ENCODE data around the gene RIMKLB. TPM values are rescaled to one million over a fixed set of nuclear protein-coding genes. Genes with fewer than 3 reads are reported as not detected.
"Not testable (repeated sequence)": the region's sequence is repeated elsewhere in the genome, so short reads cannot be mapped to it uniquely, and the experiment has no call there.

The RIMKLB gene
- total and polyA plus RNA-seq, 2 of the 8 experiments (the other 6 are each of a cell fraction or from before 2014, with no cell fraction given), result 37.8 to 78.2 TPM

DNA sequence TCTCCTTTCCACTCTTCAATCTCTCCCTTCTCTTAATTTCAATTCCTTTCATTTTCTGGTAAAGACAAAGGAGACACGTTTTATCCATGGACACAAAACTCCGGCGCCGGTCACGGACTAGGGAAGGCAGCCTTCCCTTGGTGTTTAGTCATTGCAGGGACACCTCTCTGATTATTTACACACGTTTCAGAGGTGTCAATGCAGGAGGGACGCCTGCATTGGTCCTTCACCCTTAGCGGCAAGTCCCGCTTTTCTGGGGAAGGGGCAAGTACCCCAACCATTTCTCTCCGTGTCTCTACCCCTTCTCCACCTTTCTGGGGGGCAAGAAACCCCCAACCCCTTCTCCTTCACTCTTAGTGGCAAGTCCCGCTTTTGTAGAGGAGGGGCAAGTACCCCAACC is 107.7 kb downstream of the RIMKLB start:
- 87% methylated on average over 11 of the region's 11 CpGs; no CpG with 5 or more reads in 1 of the 2 experiments for WGBS, 2 experiments (ENCODE audit: extremely low coverage in 1 of 2, insufficient coverage in 1 of 2, insufficient read length in 1 of 2, insufficient replicate concordance in 2 of 2, low coverage in 1 of 2, low lambda C conversion rate in 2 of 2, missing lambda C conversion rate in 1 of 2)

DNA sequence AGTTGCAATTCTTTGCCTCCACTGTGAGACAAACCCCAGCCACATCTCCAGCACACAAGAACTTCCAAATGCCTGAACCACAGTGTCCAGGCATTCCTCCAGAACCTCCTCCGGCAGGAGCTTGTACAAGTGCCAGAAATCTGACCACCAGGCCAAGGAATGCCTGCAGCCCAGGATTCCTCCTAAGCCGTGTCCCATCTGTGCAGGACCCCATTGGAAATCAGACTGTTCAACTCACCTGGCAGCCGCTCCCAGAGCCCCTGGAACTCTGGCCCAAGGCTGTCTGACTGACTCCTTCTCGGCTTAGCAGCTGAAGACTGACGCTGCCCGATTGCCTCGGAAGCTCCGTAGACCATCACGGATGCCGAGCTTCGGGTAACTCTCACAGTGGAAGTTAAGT is 109.3 kb downstream of the RIMKLB start:
- H3K14ac ChIP-seq (ENCODE audit: insufficient read length); H3K9ac ChIP-seq (replicated peaks in 1 of 4; ENCODE audit: extremely low read depth in 1 of 4, low read depth in 3 of 4, low read length in 3 of 4); H3K79me1 ChIP-seq (ENCODE audit: low read depth, low read length); H4K20me1 ChIP-seq (replicated peaks in 1 of 2; ENCODE audit: control insufficient read depth in 1 of 2, insufficient read depth in 2 of 2, low read length in 2 of 2); CTCF ChIA-PET (ENCODE audit: partially characterized antibody); H3K79me2 ChIP-seq (ENCODE audit: control insufficient read depth in 1 of 2, insufficient read depth in 2 of 2, low read length in 2 of 2); H2AK5ac ChIP-seq (ENCODE audit: low read depth, low read length); H3K56ac ChIP-seq (replicated peaks; ENCODE audit: insufficient read length, low read depth, low read length); H2BK20ac ChIP-seq (ENCODE audit: low read length); H3K27ac ChIP-seq (ENCODE audit: low read depth, low read length); H3K9me3 ChIP-seq (ENCODE audit: insufficient read depth in 2 of 2, low read depth in 1 of 2, low read length in 1 of 2); H3K4me3 ChIP-seq (ENCODE audit: extremely low read depth in 1 of 4, insufficient read depth in 2 of 4, low read depth in 3 of 4, low read length in 4 of 4); H4K5ac ChIP-seq (ENCODE audit: insufficient read length, low read depth, low read length); H4K91ac ChIP-seq (replicated peaks; ENCODE audit: insufficient read length, low read length); H3K23ac ChIP-seq (ENCODE audit: insufficient read length); H3K23me2 ChIP-seq (ENCODE audit: low read depth, low read length); H2BK15ac ChIP-seq (ENCODE audit: low read length); H2AFZ ChIP-seq (ENCODE audit: low read length); H3K18ac ChIP-seq (ENCODE audit: extremely low read depth, low read length); H3K27me3 ChIP-seq (replicated peaks in 1 of 4; ENCODE audit: control insufficient read depth in 3 of 4, extremely low read depth in 1 of 4, insufficient read depth in 3 of 4, low read length in 3 of 4); FAIRE-seq; H2BK12ac ChIP-seq (ENCODE audit: low read depth, low read length); H2BK120ac ChIP-seq (replicated peaks; ENCODE audit: low read depth, low read length); H3K4ac ChIP-seq (replicated peaks; ENCODE audit: insufficient read length, low read depth, low read length); H3K36me3 ChIP-seq (ENCODE audit: control insufficient read depth in 2 of 4, insufficient read depth in 4 of 4, low read length in 3 of 4): not testable (repeated sequence)
- WGBS, 2 experiments (ENCODE audit: extremely low coverage in 1 of 2, insufficient coverage in 1 of 2, insufficient read length in 1 of 2, insufficient replicate concordance in 2 of 2, low coverage in 1 of 2, low lambda C conversion rate in 2 of 2, missing lambda C conversion rate in 1 of 2), result 88% methylated on average over 11 of the region's 11 CpGs; no CpG with 5 or more reads in 1 of the 2 experiments
- Histone ChIP-seq H3K4me1 (replicated peaks in 1 of 4; ENCODE audit: control insufficient read depth in 3 of 4, insufficient read depth in 4 of 4, low read length in 3 of 4) (peaks cover 0 to 12% (median 1%) of the 10 kb centered on the region in 4 experiments; a peak in 3 of 7 replicates), H3K4me2 (ENCODE audit: insufficient read depth in 1 of 2, low read depth in 2 of 2, low read length in 2 of 2) (peak overlapping the region in 1 of 2 experiments; percentile 50; a peak in 1 of 4 replicates), H2BK5ac (ENCODE audit: low read depth, low read length) (peak overlapping the region; percentile 66; the same call in 1 of the 2 replicates), H4K8ac (ENCODE audit: extremely low read depth, insufficient read depth, low read length) (peak overlapping the region; percentile 25; the same call in 1 of the 2 replicates)
- peak in 1 of 2 experiments; percentile 43 for DNase-seq (ENCODE audit: low read depth in 1 of 2, low spot score in 2 of 2)
- POLR2A ChIA-PET (ENCODE audit: partially characterized antibody), result interaction anchor here (0.6 to 1.6 kb wide), 4 partner anchors 10 to 132 kb away, joined by 3 to 9 read pairs (median 3); no protein-coding TSS in a partner anchor

More for the DNA sequence above, 107.7 kb downstream of the RIMKLB start:
- H3K4ac ChIP-seq (replicated peaks; ENCODE audit: insufficient read length, low read depth, low read length); FAIRE-seq; H3K9me3 ChIP-seq (ENCODE audit: insufficient read depth in 2 of 2, low read depth in 1 of 2, low read length in 1 of 2); H2AFZ ChIP-seq (ENCODE audit: low read length); H3K23me2 ChIP-seq (ENCODE audit: low read depth, low read length); H2AK5ac ChIP-seq (ENCODE audit: low read depth, low read length); H3K79me1 ChIP-seq (ENCODE audit: low read depth, low read length); H3K27me3 ChIP-seq (replicated peaks in 1 of 4; ENCODE audit: control insufficient read depth in 3 of 4, extremely low read depth in 1 of 4, insufficient read depth in 3 of 4, low read length in 3 of 4); H4K5ac ChIP-seq (ENCODE audit: insufficient read length, low read depth, low read length); H3K79me2 ChIP-seq (ENCODE audit: control insufficient read depth in 1 of 2, insufficient read depth in 2 of 2, low read length in 2 of 2); H3K36me3 ChIP-seq (ENCODE audit: control insufficient read depth in 2 of 4, insufficient read depth in 4 of 4, low read length in 3 of 4); H3K14ac ChIP-seq (ENCODE audit: insufficient read length); H3K23ac ChIP-seq (ENCODE audit: insufficient read length); H2BK15ac ChIP-seq (ENCODE audit: low read length); H2BK20ac ChIP-seq (ENCODE audit: low read length); H3K56ac ChIP-seq (replicated peaks; ENCODE audit: insufficient read length, low read depth, low read length); H3K18ac ChIP-seq (ENCODE audit: extremely low read depth, low read length); H3K27ac ChIP-seq (ENCODE audit: low read depth, low read length); H4K91ac ChIP-seq (replicated peaks; ENCODE audit: insufficient read length, low read length); CTCF ChIA-PET (ENCODE audit: partially characterized antibody); H4K8ac ChIP-seq (ENCODE audit: extremely low read depth, insufficient read depth, low read length); H3K9ac ChIP-seq (replicated peaks in 1 of 4; ENCODE audit: extremely low read depth in 1 of 4, low read depth in 3 of 4, low read length in 3 of 4); H4K20me1 ChIP-seq (replicated peaks in 1 of 2; ENCODE audit: control insufficient read depth in 1 of 2, insufficient read depth in 2 of 2, low read length in 2 of 2); H2BK120ac ChIP-seq (replicated peaks; ENCODE audit: low read depth, low read length): not testable (repeated sequence)
- POLR2A ChIA-PET (ENCODE audit: partially characterized antibody), result interaction anchor here (0.6 kb wide), 1 partner anchor 24 kb away, joined by 3 read pairs; no protein-coding TSS in a partner anchor
- Histone ChIP-seq H2BK12ac (ENCODE audit: low read depth, low read length) (peak overlapping the region; percentile 50; the same call in 1 of the 2 replicates), H2BK5ac (ENCODE audit: low read depth, low read length) (peak overlapping the region; percentile 83; the same call in 1 of the 2 replicates), H3K4me3 (ENCODE audit: extremely low read depth in 1 of 4, insufficient read depth in 2 of 4, low read depth in 3 of 4, low read length in 4 of 4) (peak overlapping the region in 1 of 4 experiments; percentile 20; a peak in 1 of 8 replicates), H3K4me1 (replicated peaks in 1 of 4; ENCODE audit: control insufficient read depth in 3 of 4, insufficient read depth in 4 of 4, low read length in 3 of 4) (peaks cover 0 to 12% (median 1%) of the 10 kb centered on the region in 4 experiments; a peak in 3 of 7 replicates), H3K4me2 (ENCODE audit: insufficient read depth in 1 of 2, low read depth in 2 of 2, low read length in 2 of 2) (peak overlapping the region in 1 of 2 experiments; percentile 50; a peak in 1 of 4 replicates)
- DNase-seq (ENCODE audit: low read depth in 1 of 2, low spot score in 2 of 2), result peak in 1 of 2 experiments; percentile 36

All from H1 (cell line).